Neural cell (in vitro differentiated cells): ENCODE results near the gene MYLK.

ENCODE experiments used
- EZH2 ChIP-seq: fragments of 200-600, 300-800 bp; shearing (Covaris generic), sonication (generic); IDR thresholded peaks from 2 replicates; pipeline ENCODE4 v1.6.1; 2014; ENCODE audit warnings: antibody characterized with exemption, low read length, borderline replicate concordance, mild to moderate bottlenecking; ENCODE audit not compliant: insufficient read depth, poor library complexity, severe bottlenecking
- POLR2AphosphoS5 ChIP-seq: IDR thresholded peaks from 2 replicates; pipeline ENCODE4 v1.6.1; 2012
- RAD21 ChIP-seq: fragments of 450-650 bp; conservative IDR thresholded peaks from 2 replicates; pipeline ENCODE4 v1.6.1; 2014; ENCODE audit warnings: antibody characterized with exemption, mild to moderate bottlenecking, moderate library complexity
- TF ChIP-seq, protein P1 (sequence below): fragments of 450-650 bp; IDR thresholded peaks from 2 replicates; pipeline ENCODE4 v1.5.1; 2014; ENCODE audit warnings: antibody characterized with exemption, mild to moderate bottlenecking, moderate library complexity; ENCODE audit not compliant: poor library complexity, severe bottlenecking

DNA sequence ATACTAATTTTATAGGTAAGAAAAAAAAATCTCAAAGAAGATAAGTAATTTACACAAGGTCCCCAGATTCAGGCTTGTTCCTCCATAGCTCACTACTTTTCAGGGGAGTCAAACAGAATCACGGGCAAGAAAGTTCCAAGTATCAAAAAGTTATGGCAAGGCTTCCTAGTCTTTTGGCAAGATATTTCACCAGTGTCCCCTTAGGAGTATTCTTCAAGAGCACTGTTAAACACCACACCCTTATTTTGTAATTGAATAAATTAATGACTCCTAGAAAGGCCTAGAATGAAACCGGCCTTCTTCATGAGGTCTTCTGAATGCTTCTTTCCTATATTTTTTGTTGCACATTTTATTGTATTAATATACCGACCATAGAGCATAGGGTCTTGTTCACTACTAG is 109.7 kb downstream of the MYLK start:
- TF ChIP-seq, protein P1, sequence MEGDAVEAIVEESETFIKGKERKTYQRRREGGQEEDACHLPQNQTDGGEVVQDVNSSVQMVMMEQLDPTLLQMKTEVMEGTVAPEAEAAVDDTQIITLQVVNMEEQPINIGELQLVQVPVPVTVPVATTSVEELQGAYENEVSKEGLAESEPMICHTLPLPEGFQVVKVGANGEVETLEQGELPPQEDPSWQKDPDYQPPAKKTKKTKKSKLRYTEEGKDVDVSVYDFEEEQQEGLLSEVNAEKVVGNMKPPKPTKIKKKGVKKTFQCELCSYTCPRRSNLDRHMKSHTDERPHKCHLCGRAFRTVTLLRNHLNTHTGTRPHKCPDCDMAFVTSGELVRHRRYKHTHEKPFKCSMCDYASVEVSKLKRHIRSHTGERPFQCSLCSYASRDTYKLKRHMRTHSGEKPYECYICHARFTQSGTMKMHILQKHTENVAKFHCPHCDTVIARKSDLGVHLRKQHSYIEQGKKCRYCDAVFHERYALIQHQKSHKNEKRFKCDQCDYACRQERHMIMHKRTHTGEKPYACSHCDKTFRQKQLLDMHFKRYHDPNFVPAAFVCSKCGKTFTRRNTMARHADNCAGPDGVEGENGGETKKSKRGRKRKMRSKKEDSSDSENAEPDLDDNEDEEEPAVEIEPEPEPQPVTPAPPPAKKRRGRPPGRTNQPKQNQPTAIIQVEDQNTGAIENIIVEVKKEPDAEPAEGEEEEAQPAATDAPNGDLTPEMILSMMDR, result no peak
- TF ChIP-seq EZH2, result no peak
- no peak for TF ChIP-seq POLR2AphosphoS5
- no peak for TF ChIP-seq RAD21
